MCF 10A (cell line): ENCODE measurements around the gene TOR3A. TPM values are rescaled to one million over a fixed set of nuclear protein-coding genes. Genes with fewer than 3 reads are reported as not detected.
A peak's percentile ranks its signal among the peaks of the same experiment; 100 is the strongest.

Experiments used
- BruUV-seq: library from RNA; stranded (reverse); fragments of 400-500 nt; replicated peaks from 2 replicates; lab custom pipeline; 2021; lab: Mats Ljungman, UMichigan
- CTCF ChIA-PET: fragments of 300-600 bp; sonication (Branson Sonifier 250); formaldehyde crosslinking; extraction: SDS; loops from one replicate; lab custom pipeline; 2021; ENCODE audit warnings: antibody characterized with exemption, inconsistent platforms; lab: Yijun Ruan, JAX
- POLR2A ChIA-PET: fragments of 300-600, 350-650 bp; sonication (Branson Sonifier 250); formaldehyde crosslinking; extraction: SDS; loops from one replicate; lab custom pipeline; 2020; ENCODE audit warnings: antibody characterized with exemption, inconsistent platforms; lab: Yijun Ruan, JAX
- DNase-seq: peaks from one replicate; pipeline ENCODE4 v3.0.0-alpha.2; 2018; ENCODE audit not compliant: unreplicated experiment
- H3K27ac Mint-ChIP-seq: one replicate; pipeline ENCODE4 v1.8.0; 2022; ENCODE audit warnings: mild to moderate bottlenecking, low read depth, mixed read lengths; ENCODE audit not compliant: unreplicated experiment
- H3K27me3 Mint-ChIP-seq: one replicate; pipeline ENCODE4 v1.8.0; 2022; ENCODE audit warnings: mixed read lengths; ENCODE audit not compliant: insufficient read depth, unreplicated experiment
- H3K36me3 Mint-ChIP-seq: one replicate; pipeline ENCODE4 v1.8.0; 2022; ENCODE audit warnings: mild to moderate bottlenecking, moderate library complexity, mixed read lengths; ENCODE audit not compliant: insufficient read depth, unreplicated experiment
- H3K4me1 Mint-ChIP-seq: one replicate; pipeline ENCODE4 v1.8.0; 2022; ENCODE audit warnings: mixed read lengths; ENCODE audit not compliant: insufficient read depth, unreplicated experiment
- H3K4me3 Mint-ChIP-seq: one replicate; pipeline ENCODE4 v1.8.0; 2022; ENCODE audit warnings: mild to moderate bottlenecking, moderate library complexity, mixed read lengths; ENCODE audit not compliant: unreplicated experiment
- H3K9me3 Mint-ChIP-seq: one replicate; pipeline ENCODE4 v1.8.0; 2022; ENCODE audit warnings: mixed read lengths; ENCODE audit not compliant: unreplicated experiment
- CTCF ChIP-seq: fragments of 200-600 bp; IDR thresholded peaks from one replicate; pipeline ENCODE4 v1.8.0; 2022; ENCODE audit warnings: antibody characterized with exemption, mild to moderate bottlenecking; ENCODE audit not compliant: unreplicated experiment
- intact Hi-C: fragments of 100-400 bp; cut with micrococcal nuclease; formaldehyde crosslinking; loops from 2 replicates; pipeline ENCODE4 v1.14.1; 2022
- total RNA-seq: library from RNA; stranded (reverse); gene quantifications from 2 replicates; pipeline ENCODE4 v1.2.3, GENCODE V29; 2022

The TOR3A gene
- total RNA-seq, 1 experiment from 2014 or later = 31.3 TPM

DNA sequence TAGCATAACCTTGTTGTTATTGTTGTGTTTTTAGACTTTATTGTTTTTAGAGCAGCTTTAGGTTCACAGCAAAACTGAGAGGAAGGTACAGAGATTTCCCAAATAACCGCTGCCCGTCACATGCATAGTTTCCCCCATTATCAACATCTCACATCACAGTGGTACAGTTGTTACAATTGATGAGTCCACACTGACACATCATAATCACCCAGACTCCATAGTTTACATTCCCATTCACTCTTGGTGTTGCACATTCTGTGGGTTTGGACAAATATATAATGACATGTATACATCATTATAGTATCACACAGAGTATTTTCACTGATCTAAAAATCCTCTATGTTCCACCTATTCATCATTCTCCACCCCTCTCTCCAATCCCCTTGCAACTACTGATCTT, 25.9 kb upstream of the TOR3A start:
- intact Hi-C loops = no loop called here
- CTCF ChIA-PET = interaction anchor here (0.6 kb wide), 2 partner anchors 366 to 787 kb away, joined by 3 to 4 read pairs; no protein-coding TSS in a partner anchor
- H3K4me1 Mint-ChIP-seq = peaks cover 13% of the 10 kb centered on the region

GRCh38 chr1:179058487-179059483, 23.1 kb upstream of the TOR3A start:
- ChIA-PET CTCF (interaction anchor here (0.6 to 7.0 kb wide), 6 partner anchors 21 to 528 kb away, joined by 3 to 56 read pairs (median 4); partner anchors contain the start of gene TOR3A), POLR2A (interaction anchor here (0.7 to 2.0 kb wide), 11 partner anchors 9 to 897 kb away, joined by 3 to 9 read pairs (median 3); partner anchors contain the start of gene TOR3A)
- no peak for TF ChIP-seq CTCF
- Mint-ChIP-seq H3K27me3 (no peaks in the 10 kb centered on the region), H3K27ac (peak overlapping the region; percentile 71), H3K9me3 (no peaks in the 10 kb centered on the region), H3K4me3 (peak overlapping the region; percentile 0), H3K36me3 (peaks cover 26% of the 10 kb centered on the region), H3K4me1 (peaks cover 13% of the 10 kb centered on the region)
- intact Hi-C loops = no loop called here
- no peak for DNase-seq
- BruUV-seq = TSS peak; percentile 58

More for the DNA sequence above, 25.9 kb upstream of the TOR3A start:
- H3K27me3 Mint-ChIP-seq = no peaks in the 10 kb centered on the region
- no peak for TF ChIP-seq CTCF
- H3K27ac Mint-ChIP-seq = no peak overlapping the region
- no peaks in the 10 kb centered on the region for H3K9me3 Mint-ChIP-seq
- BruUV-seq = no TSS peak
- no peak overlapping the region for H3K4me3 Mint-ChIP-seq
- no peak for DNase-seq
- H3K36me3 Mint-ChIP-seq = peaks cover 19% of the 10 kb centered on the region
- POLR2A ChIA-PET = no interaction called here

DNA sequence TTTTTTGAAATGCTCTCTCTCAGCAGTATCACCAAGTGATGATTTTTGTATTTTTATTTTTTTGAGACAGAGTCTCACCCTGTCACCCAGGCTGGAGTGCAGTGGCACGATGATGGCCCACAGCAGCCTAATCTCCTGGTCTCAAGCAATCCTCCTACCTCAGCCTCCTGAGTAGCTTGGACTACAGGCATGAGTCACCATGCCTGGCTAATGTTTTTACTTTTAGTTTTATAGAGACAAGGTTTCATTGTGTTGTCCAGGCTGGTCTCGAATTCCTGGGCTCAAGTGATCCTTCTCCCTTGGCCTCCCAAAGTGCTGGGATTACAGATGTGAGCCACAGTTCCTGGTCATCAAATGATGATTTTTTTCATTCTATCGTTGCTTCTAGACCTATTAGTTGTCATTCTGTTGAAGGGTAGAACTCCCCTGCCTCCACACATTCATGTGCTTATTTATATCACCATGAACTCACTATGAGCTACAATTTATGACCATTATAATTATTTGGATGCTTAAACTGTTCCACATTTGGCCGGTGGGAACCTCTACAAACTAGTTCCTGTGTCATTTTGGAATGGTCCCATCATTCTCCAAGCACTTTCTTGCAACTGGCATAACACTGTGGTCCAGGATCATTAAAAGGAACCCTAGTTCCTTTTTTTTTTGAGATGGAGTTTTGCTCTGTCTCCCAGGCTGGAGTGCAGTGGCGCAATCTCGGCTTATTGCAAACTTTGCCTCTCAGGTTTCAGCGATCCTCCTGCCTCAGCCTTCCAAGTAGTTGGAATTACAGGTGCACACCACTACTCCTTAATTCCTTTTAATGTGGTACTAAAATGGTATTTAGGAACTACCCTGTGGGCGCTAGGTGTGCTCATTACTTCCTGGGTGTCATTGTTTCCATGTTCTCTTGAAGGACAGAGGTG, 20.2 kb upstream of the TOR3A start:
- no peak overlapping the region for H3K27ac Mint-ChIP-seq
- DNase-seq = no peak
- H3K4me3 Mint-ChIP-seq = no peak overlapping the region
- intact Hi-C loops = no loop called here
- no TSS peak for BruUV-seq
- H3K9me3 Mint-ChIP-seq = no peaks in the 10 kb centered on the region
- POLR2A ChIA-PET = interaction anchor here (0.7 to 0.9 kb wide), 2 partner anchors 40 to 80 kb away, joined by 3 to 6 read pairs; no protein-coding TSS in a partner anchor
- CTCF ChIA-PET = interaction anchor here (7.0 kb wide), 1 partner anchor 18 kb away, joined by 56 read pairs; the partner anchor contains the start of gene TOR3A
- H3K4me1 Mint-ChIP-seq = peaks cover 13% of the 10 kb centered on the region
- peaks cover 40% of the 10 kb centered on the region for H3K36me3 Mint-ChIP-seq
- TF ChIP-seq CTCF = no peak
- no peaks in the 10 kb centered on the region for H3K27me3 Mint-ChIP-seq
